Erythroblast (primary cell): ENCODE data around the gene PDIA2.
A peak's percentile ranks its signal among the peaks of the same experiment; 100 is the strongest.
"Not testable (repeated sequence)": the region's sequence is repeated elsewhere in the genome, so short reads cannot be mapped to it uniquely, and the experiment has no call there.

Experiments used
- DNase-seq, 2 experiments: peaks; one replicate each; lab custom pipeline; 2025; lab: John Stamatoyannopoulos, UW
- GATA1 ChIP-seq: IDR thresholded peaks from 2 replicates; pipeline ENCODE4 v1.6.1; 2011; ENCODE audit warnings: low read depth, mild to moderate bottlenecking, control low read depth, low read length, moderate library complexity
- POLR2A ChIP-seq: IDR thresholded peaks from 2 replicates; pipeline ENCODE4 v1.6.1; 2011; ENCODE audit warnings: mild to moderate bottlenecking, low read length

The PDIA2 gene

GRCh38 chr16:259226-259625 is 23.7 kb upstream of the PDIA2 start:
- no peak for TF ChIP-seq GATA1
- no peak for TF ChIP-seq POLR2A
- no peak for DNase-seq

DNA sequence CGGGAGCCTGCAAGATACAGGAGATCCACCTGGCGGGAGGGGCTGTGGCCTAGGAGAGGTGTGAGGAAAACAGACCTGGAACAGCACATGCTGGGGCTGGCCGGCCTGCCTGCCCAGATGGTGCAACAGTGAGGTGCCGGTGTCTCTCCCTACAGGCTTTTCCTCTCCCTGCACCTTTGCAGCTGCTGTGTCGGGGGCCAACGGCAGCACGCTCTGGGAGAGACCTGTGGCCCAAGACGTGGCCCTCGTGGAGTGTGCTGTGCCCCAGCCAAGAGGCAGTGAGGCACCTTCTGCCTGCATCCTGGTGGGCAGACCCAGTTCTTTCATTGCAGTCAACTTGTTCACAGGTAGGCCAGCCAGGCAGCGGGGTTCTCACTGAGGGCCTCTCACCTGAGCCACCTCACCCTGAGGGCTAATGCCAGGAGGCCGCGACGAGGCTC is 23.1 kb upstream of the PDIA2 start:
- no peak for TF ChIP-seq GATA1
- TF ChIP-seq POLR2A = no peak

DNA sequence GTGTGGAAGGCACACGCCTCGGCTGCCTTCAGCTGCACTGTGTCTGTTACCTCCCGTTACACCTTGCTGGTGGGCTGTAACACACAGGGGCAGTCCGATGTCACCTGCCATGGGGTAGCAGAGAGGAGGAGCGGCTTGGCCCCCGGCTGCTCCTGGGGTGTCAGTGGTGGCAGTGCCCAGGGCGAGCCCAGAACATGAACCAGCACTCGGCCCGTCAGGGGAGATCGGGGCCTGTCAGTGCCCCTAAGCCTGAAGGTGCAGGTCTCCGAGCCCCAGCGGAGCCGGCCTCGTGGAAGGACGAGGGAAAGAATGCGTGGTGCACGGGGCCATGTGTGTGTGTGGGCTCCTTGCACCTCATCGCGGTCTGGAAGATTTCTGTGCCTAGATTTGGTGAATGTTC is 22.6 kb upstream of the PDIA2 start:
- no peak for DNase-seq
- TF ChIP-seq GATA1 (no peak), POLR2A (no peak)

More for the DNA sequence above, 23.1 kb upstream of the PDIA2 start:
- no peak for DNase-seq

DNA sequence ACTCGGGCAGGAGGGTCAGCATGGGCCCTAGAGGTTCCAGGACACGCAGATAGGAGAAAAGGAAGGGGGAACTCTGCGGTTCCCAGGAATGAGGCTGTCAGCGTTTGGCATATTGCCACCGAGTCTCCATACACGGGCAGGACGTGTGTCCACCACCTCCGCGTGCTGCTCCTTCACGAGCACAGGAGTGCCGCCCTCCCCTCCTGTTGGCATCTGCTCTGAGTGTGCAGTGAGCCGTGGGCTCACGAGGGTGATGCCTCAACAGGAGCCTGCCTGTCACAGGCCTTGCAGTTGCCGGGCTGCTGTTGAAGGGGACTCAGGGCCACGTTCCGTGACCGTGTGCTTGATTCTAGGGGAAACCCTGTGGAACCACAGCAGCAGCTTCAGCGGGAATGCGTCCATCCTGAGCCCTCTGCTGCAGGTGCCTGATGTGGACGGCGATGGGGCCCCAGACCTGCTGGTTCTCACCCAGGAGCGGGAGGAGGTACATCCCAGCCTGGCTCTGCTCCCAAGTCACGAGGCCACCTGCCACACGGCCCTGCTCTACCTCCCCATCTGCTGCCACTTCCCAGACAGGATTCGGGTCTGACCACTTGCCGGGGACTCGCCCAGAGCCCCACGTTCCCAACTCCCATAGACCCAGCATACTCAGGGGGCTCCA is 21.8 kb upstream of the PDIA2 start:
- TF ChIP-seq POLR2A (no peak), GATA1 (no peak)
- no peak for DNase-seq

DNA sequence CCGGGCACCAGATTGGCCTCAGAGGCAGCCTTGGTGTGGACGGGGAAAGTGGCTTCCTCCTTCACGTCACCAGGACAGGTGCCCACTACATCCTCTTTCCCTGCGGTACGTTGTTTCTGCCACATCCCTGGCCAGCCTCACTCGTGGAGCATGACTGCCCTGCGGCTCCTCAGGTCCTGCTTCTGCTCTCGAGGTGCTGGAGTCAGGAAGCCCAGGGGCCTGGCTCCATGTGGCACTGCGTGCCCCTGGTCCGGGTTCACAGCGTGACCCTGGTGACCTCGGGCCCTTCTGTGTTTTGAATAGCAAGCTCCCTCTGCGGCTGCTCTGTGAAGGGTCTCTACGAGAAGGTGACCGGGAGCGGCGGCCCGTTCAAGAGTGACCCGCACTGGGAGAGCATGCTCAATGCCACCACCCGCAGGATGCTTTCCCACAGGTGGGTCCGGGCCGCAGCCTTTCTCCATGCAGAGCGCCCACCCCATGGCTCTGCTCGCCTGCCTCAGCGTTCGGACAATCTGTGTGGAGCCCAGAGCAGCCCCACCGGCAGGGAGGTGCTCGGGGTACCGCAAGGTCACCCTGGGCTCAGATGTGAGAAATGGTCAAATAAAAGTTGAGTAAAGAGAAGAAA is 20.7 kb upstream of the PDIA2 start:
- no peak for TF ChIP-seq POLR2A
- no peak for TF ChIP-seq GATA1
- DNase-seq = no peak

DNA sequence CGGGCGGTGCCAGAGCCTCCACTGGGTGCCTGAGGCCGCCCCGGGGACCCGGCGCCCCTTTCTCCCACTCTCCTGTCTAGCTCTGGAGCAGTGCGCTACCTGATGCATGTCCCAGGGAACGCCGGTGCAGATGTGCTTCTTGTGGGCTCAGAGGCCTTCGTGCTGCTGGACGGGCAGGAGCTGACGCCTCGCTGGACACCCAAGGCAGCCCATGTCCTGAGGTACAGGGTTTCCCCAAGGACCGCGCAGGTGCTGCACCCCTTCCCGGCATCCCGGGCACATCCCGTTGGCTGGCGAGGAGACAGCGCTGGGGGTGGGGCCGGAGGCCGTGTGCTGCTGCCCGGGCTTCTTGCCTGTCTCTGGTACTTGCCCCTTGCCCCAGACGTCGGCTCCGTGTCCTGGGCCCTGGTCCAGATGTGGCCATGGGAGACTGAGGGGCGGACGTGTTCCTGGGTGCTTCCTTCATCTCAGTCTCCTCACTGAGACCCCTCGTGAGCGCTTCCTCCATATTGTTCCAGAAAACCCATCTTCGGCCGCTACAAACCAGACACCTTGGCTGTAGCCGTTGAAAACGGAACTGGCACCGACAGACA is 19.7 kb upstream of the PDIA2 start:
- TF ChIP-seq GATA1 (no peak), POLR2A (no peak)
- no peak for DNase-seq

- TF ChIP-seq POLR2A (no peak), GATA1 (no peak)
- no peak for DNase-seq
Measured at GRCh38 chr16:263944-264343, 19.0 kb upstream of the PDIA2 start.

- no peak for DNase-seq
- TF ChIP-seq POLR2A (no peak), GATA1 (no peak)
Measured at GRCh38 chr16:264440-264951, 18.5 kb upstream of the PDIA2 start.

GRCh38 chr16:265002-265529 is 17.9 kb upstream of the PDIA2 start:
- no peak for DNase-seq
- no peak for TF ChIP-seq POLR2A
- TF ChIP-seq GATA1 = no peak

DNA sequence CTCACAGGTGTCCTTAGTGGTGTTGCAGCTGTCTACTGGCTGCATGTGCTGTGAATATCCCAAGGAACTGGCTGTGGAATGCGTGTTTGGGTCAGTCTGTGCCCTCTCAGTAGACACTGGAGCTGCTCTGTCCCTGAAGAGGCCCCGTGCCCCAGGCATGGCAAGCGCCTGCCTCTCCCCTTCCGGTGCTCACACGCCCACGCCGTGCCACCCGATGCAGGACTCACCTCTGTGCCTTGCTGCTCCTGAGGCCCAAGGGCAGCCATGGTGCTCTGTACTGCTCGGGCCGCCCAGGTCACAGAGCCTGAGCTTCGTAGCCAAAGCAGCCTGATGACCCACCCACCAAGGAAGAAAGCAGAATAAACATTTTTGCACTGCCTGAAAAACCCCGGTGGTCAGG is 17.3 kb upstream of the PDIA2 start:
- no peak for DNase-seq
- no peak for TF ChIP-seq GATA1
- TF ChIP-seq POLR2A = no peak

GRCh38 chr16:266258-267164 is 16.5 kb upstream of the PDIA2 start:
- TF ChIP-seq POLR2A (no peak), GATA1 (no peak)
- DNase-seq = no peak

- peak; percentile 7 for TF ChIP-seq POLR2A
- not testable (repeated sequence) for DNase-seq
Measured at GRCh38 chr16:267562-267961, 15.4 kb upstream of the PDIA2 start.
